GM12872 (cell line): ENCODE data around the gene ANP32B.

ENCODE experiments used
- TF ChIP-seq, protein P1 (sequence below): IDR thresholded peaks from 3 replicates; pipeline ENCODE4 v1.5.1; 2011; ENCODE audit warnings: low read depth, mild to moderate bottlenecking, low read length, moderate library complexity; ENCODE audit not compliant: insufficient read depth

Gene ANP32B

DNA sequence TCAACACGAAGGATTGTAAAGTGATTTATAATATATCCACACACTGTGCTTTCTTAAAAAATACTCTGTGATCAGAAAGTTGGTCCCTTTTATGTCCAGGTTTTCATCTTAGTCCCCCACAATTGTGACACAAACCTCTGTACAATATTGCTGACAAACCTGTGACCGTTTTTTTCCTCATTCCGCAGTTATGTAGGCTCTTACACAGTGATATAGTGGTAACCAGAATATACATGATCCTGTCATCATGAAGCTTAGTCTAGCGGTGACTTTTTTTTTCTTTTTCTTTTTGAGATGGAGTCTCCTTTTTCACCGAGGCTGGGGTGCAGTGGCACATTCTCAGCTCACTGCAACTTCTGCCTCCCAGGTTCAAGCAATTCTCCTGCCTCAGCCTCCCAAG is 8.7 kb downstream of the ANP32B start:
- TF ChIP-seq, protein P1, sequence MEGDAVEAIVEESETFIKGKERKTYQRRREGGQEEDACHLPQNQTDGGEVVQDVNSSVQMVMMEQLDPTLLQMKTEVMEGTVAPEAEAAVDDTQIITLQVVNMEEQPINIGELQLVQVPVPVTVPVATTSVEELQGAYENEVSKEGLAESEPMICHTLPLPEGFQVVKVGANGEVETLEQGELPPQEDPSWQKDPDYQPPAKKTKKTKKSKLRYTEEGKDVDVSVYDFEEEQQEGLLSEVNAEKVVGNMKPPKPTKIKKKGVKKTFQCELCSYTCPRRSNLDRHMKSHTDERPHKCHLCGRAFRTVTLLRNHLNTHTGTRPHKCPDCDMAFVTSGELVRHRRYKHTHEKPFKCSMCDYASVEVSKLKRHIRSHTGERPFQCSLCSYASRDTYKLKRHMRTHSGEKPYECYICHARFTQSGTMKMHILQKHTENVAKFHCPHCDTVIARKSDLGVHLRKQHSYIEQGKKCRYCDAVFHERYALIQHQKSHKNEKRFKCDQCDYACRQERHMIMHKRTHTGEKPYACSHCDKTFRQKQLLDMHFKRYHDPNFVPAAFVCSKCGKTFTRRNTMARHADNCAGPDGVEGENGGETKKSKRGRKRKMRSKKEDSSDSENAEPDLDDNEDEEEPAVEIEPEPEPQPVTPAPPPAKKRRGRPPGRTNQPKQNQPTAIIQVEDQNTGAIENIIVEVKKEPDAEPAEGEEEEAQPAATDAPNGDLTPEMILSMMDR: no peak

GRCh38 chr9:97992219-97992618 is 9.1 kb downstream of the ANP32B start:
- TF ChIP-seq, protein P1: no peak

GRCh38 chr9:97993000-97993399 is 9.9 kb downstream of the ANP32B start:
- TF ChIP-seq, protein P1: no peak

- TF ChIP-seq, protein P1: no peak
Measured at GRCh38 chr9:97994703-97995102, 11.6 kb downstream of the ANP32B start.

DNA sequence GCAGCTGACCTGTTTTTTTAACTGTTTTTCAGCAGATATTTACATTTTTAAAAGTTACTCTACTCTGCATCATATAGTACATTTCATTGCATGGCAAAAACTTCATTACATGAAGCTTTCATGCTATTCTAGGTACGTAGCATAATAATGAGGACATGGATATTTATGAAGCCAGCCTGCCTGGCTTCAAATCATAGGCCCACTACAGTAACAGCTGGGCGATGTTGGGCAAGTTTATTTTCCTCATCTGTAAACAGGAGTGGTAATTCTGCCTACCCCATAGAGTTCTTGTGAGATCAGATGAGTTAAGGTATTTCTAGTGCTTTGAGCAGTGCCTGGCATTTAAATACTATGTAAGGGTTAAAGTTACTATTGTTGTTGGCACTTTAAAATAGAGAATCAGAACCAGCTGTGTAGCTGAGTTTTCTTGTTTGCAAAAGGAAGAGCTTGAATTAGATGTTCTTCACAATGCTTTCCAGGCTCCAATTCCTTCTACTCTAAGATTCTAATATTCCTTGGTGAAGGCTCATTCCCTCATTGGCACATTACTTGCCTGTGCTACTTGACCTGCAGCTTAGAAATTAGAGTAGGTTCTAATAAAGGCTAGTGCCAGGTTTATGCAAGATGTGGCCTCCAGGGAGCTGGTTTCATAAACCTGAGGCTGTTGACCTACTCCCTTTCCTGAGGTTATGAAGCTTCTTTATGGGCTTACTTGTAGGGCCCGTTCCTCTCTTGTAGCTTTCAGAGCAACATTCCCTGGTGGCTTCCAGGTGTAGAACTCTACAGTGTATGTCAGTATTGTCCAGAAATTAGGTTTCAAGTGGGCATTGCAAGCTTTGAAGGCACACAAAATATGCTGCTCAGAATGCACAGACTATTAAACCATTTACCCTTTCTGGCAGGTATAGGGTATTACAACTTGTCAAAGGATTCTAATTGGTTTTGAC is 14.5 kb downstream of the ANP32B start:
- TF ChIP-seq, protein P1: no peak

- TF ChIP-seq, protein P1: no peak
Measured at GRCh38 chr9:98002808-98003207, 19.7 kb downstream of the ANP32B start.

DNA sequence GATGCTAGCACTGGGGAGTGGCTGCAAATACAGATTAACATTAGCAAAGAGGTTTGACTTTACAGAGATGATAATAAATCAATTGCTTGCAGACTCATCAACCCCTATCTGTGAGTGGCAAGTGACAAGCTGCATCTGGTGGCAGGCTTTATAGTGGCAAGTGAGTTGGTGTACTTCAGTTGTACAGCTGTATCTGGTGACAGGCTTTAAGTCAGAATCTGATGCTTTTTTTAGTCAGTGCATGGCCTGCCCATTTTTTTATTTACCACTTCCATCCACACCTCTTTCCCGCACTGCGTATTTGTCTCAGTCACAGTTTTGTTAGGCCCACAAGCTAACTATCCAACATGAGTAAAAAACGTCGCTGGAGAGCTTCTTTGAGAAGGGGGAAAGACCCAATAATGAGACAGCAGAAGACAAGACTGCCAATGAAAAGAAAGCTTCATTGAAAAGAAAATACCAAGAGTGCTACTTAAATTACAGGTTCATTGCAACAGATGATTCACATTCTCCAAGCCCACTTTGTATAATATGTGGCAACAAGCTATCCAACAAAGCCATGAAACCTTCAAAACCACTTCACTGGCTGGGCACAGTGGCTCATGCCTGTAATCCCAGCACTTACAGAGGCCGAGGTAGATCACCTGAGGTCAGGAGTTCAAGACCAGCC is 23.1 kb downstream of the ANP32B start:
- TF ChIP-seq, protein P1: no peak
